Subcutaneous adipose tissue (tissue), 4 donors: ENCODE results near the gene HMGA1. TPM values are rescaled to one million over a fixed set of nuclear protein-coding genes. Genes with fewer than 3 reads are reported as not detected.

Experiments
- CTCF ChIP-seq: fragments of 450-650 bp; IDR thresholded peaks from one replicate; pipeline ENCODE4 v1.5.1; 2016; ENCODE audit warnings: low read depth, mild to moderate bottlenecking, control low read depth, antibody characterized with exemption, moderate library complexity
- total RNA-seq, 4 donors: library from RNA; depleted of rRNA; stranded (reverse); fragments of >200 nt; gene quantifications; one replicate each; pipeline ENCODE4 v1.1.0, GENCODE V29; 2016

The HMGA1 gene
- total RNA-seq, 4 donors from 2014 or later = 10.3 to 21.4 (median 13.5) TPM

DNA sequence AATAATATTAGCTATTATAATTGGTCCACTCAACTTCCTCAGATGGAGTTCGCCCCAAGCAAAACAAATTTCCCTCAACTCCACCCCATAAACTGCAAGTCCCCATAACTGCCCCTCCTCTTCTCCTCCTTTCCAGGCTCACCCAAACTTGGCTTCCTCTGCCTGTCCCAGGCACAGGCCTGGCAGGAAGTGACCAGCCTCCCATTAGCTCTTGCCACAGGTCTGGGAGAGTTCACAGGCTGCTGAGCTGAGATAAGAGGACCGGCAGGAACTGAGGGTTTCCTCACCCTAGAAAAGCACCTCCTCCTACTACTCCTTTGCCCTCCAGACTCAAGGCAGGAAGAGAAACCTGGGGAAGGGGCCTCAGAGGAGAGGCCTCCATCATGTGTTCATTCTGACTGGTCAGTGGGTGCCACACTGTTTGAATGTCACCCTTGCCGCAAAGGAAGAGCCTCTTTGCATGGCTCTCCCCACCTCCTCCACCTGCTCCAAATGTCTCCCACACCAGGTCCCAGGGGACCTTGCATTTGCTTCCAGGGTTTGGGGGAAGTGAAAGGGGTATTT, 36.7 kb downstream of the HMGA1 start:
- TF ChIP-seq CTCF = no peak

DNA sequence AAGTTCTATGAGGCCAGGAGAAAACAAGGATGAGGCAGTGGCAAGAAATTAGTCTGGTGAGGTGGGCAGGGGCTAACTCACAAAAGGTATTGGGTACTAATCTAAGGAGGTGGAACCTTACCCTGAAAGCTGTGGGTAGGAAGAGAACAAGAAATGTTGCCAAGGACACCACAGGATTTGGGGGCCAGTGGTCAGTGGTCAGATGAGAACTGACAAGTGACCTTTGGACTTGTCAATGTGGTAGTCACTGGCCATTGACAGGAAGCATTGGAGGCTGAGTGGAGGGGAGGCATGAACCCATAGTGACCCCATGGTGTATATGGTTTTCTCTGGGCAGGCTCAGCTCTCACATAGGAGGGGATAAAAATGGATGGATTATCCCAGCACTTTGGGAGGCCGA, 37.5 kb downstream of the HMGA1 start:
- TF ChIP-seq CTCF = no peak

DNA sequence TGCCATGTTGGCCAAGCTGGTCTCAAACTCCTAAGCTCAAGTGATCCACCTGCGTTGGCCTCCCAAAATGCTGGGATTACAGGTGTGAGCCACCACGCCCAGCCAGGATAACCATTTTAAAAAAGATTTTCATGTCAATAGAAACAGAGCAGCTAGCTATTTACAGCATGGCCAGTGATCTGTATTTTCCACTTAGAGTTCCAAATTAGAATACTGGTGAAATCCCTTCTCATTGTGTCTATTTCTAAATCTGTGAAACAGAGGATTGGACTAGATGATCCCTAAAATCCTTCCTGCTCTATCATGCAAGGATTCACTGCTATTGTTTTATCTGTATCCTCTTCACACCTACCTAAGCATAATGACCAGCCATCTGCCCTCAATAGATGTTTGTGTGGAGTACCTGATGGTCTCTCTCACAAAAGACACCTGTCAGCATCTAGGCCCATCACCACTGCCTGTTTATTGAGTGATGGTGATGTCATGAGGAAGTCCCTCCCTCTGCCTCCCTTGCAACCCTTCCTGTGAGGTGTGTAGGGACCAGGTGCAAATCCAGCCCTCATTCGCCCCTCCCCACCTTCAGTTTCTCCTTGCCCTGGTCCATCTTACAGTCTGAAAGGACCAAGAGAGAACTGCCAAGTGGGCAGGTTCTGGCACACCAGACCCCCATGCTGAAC, 38.6 kb downstream of the HMGA1 start:
- TF ChIP-seq CTCF = no peak

DNA sequence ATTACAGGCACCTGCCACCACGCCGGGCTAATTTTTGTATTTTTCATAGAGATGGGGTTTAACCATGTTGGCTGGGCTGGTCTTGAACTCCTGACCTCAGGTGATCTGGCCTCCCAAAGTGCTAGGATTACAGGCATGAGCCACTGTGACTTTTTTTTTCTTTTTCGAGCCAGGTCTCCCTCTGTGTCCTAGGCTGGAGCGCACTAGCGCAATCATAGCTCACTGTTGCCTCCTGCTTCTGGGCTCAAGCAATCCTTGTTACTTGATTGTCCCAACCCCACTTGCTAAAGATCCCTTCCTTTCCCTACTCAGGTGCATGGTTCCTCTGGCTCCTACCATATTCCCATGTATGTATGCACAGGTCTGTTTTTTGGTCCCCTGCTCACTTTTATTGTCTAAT, 39.5 kb downstream of the HMGA1 start:
- no peak for TF ChIP-seq CTCF

DNA sequence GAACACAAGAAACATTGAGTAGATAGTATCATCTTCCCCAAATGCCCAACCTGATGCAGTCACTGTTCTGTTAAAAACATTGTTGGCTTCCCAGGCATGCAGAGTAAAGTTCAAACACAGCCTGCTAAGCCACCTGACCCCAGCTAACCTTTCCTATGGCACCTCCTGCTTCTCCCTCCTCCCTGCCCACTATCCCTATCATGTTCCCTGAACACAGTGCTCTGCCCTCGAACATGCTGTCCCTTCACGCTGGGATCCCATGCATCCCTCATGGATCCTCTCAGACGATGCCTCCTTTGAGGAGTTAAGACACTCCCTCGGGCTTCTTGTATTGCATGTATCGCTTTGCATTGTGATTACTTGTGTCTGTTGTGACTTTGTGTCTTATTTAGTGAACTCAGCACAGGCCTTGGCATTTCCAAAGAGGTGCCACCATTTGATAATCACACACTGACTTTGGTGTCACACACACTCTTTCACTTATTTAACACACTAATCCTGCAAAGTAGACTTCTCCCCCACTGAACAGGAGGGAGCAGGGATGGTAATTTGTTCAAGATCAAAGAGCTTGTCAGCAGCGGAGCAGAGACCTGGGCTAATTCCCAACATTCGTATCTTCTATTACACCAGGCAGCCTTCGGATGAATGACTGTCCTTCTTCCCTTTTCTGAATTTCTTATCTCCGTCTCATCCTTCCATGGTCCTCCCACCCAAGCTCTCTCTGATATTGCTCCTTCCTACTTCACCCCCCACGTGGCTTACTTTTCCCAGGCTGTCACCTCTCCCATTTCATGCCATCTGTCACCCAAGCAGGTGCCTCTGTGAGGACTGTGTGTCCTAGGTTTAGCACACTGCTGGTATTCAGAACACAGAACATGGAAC, 40.4 kb downstream of the HMGA1 start:
- TF ChIP-seq CTCF = no peak

GRCh38 chr6:34277763-34278112, 41.1 kb downstream of the HMGA1 start:
- no peak for TF ChIP-seq CTCF

GRCh38 chr6:34278833-34279232, 42.2 kb downstream of the HMGA1 start:
- no peak for TF ChIP-seq CTCF
